ELR (cell line): ENCODE measurements around the gene MAD1L1.
"Not testable (repeated sequence)": the region's sequence is repeated elsewhere in the genome, so short reads cannot be mapped to it uniquely, and the experiment has no call there.

Experiments used
- DNase-seq: peaks from one replicate; pipeline ENCODE4 v3.0.0-alpha.2; 2015; ENCODE audit warnings: low read depth

The MAD1L1 gene

DNA sequence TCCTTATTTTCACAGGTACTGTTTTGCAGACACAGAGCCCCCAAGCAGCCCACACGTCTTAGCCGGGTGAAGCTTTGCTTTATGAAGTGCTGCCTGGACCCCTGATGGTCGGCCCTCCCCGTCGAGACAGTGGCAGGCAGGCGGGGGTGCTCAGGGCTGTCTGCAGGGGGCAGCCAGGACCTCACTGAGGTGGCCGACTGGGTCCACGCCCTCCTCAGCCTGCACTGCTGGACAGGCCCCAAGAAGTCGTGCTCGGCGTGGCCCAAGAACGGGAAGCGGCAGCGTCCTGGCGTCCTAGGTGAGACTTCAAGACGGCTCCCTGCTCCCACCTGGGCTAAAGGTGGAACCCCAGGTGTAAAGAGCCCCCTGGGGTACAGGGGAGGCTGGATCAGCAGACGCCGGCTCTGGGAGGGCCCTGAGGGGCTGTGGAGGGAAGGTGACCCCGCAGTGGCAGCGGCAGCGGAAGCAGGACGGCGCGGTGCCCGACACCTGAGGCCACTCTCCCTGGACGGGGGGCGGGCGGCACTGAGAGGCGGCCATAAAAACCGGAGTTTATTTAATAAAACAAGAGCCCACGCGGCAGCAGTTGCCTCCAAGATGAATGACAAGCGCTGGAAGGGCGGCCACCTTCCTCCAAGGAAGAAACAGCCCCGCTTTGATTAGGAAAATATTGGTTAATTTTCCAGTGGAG is 383.2 kb downstream of the MAD1L1 start:
- no peak for DNase-seq

DNA sequence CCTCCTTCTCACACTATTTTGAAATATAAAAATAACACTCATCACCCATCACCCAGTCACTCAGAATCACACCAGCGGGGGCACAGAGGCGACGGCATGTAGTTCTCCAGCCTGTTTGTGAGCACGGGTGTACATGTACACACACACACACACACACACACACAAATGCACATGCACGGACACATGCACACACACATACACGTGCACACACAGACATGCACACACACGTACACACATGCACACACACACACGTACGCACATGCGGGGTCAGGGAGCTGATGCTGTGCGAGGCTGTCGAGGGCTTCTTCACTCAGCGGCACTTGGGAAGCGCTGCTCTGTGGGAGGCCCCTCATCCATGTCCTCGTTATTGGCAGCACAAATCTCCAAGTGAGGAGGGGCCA is 383.8 kb downstream of the MAD1L1 start:
- DNase-seq, result no peak

DNA sequence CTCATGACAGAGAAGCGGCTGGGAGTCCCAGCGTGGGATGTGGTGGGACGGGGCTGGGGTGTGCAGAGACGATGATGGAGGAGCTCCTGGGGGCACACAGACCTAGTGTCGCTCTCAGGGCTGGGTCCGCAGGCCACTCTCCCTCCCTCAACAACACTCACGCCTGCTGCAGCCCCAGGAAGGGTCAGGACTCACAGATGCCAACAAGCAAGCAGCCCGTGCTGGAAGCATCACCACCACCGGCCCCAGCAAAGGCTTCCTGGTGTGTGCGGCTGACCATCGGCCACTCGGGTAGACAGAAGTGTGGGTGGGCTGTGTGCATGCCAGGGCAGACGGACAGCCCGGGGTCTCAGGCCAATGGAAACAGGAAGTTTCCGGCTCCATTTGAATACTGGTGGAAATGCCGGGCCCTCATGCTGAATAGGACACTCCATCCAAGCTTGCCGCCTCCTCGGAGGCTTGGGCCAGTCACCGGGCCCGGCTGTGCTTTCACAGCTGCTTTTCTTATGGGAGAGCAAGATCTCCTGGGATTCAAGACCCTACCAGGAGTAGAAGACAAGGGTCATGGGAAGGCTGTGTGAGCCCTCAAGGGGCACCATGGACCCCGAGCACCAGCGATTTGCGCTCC is 384.6 kb downstream of the MAD1L1 start:
- DNase-seq, result no peak

DNA sequence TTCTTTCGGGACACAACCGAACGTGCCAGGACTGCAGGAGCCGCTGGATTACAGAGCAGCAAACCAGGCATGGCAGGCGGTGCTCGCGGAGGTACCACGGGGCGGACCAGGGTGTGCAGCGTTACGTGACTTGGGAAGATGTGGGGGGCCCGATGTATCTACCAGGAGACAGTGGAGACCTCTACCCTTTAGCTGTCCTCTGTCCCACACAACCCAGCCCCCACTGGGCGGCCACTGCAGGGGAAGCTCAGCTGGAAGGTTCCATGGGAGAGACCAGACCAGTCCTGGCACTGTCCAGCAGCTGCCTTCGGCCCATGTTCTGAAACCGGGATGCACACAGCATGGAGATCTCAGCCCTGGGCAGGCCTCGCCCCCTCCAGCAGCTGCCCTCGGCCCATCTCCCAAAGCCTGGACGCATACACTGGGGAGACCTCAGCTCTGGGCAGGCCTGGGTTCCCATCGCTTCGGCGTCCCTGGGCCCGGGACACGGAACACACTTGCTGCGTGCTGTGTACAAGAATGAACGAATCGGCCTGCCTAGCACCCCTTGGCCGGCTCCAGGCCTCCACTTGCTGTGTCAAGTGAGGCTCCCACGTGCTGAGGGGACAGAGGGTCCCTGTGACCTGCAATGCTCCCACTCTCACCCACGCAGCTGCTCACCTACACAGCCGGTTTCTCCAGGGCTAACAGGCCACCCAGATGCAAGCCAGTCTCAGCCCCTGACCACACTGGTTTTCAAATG is 385.3 kb downstream of the MAD1L1 start:
- no peak for DNase-seq

DNA sequence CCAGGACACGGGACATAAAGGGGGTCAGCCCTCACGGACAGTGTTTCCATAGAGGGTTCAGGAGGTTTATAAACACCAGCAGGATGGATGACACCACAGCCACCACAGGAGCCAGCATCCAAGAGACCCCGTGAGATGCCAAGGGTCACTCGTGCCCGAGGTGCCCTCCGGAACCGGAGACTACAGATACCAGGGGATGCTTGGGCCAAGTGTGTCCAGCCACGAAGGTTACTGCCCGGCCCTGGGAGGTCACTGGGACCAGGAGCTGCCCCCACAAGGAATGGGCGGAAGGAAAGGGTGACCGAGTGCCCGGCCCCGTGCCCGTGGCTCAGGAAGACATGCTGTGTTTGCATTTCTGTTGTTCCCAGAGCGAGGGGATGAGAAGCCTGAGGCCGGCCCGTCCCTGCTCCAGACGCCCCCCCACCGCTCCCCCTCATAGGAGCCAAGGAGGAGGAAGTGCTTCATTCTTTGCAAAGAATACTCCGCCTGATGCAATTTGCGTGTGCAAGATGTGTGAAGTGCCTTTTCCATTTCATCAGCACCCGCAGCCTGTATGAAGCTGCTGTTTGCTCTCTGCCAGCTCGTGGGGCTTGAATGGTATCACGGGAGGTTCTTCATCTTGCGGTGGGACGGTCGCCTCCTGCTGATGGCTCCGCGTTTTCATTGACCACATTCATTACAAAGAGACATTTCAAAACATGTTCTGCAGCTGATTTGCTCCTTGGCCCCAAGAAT is 386.2 kb downstream of the MAD1L1 start:
- no peak for DNase-seq

DNA sequence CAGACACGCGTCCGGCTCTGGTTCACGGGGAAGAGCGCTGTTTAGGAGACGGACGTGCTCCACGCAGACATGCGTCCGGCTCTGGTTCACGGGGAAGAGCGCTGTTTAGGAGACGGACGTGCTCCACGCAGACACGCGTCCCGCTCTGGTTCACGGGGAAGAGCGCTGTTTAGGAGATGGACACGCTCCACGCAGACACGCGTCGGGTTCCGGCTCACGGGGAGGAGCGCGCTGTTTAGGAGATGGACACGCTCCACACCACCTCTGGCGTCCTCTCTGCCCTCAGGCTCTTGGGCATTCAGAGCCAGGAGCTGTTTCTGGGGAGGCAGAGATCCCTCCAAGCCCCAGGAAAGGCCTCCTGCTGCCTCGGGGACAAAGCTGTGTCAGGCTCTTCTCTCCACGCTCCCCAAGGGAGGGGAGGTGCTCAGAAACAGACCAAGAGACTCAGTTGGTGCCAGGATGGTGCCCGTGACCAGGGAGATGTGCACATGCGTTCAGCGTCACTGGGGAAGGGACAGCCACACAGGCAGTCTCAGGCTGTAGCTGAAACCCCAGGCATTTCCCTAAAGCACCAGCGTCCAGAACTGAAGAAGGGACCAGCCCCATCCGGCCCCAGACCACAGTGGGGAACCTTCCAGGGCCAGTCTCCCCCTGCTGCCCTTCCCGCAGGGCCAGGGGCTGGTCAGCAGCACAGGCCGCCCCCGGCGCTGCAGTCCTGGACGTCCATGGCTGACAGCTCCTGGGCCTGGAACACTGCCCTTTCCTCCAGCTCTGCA is 387.0 kb downstream of the MAD1L1 start:
- DNase-seq, result no peak

DNA sequence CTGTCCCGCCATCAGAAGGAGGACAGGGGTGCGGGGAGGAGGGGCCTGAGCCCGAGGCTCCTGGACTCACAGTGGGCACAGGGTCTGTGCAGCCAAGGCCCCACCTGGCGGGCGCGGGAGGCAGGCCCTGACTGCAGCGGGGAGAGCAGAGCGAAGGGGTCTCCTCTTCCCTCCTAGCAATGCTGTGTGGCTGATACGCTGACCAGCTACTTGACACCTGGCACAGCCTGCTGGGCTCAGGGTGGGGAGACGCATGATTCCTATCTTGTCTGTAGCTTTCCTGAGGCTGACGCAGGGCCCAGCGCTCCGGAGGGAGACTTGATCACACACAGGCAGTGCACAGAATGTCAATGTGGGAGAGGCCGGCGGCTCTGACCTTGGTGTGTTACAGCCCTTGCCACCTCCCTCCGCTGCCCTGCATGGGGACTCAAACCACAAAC is 387.8 kb downstream of the MAD1L1 start:
- DNase-seq, result no peak

DNA sequence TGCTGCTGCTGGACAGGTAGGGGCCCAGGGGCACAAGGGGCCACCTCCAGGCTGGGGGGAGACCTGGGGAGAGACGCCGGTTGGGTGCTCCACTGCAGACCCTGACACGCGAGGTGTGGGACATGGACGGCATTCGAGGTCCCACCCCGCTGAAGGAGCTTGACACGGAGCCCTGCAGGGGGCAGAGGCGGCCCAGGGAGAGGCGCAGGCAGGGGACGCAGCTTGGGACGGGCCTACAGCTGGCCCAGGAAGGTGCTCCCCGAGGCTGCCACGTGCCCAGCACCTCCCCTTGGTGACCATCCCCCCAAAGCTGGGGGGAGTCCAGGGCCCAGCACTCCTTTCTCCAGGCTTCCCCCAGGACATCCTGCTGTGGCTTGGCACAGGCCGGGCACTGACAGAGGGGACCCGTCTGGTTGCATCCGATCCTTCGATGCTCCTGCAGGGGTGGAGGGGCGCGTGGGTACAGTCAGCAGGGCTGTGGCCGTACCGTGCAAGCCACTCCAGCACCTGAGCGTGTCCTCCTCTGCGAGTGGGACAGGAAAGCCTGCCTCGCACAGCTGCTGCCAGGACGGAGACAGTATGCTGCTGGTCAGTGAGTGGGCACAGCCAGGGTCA is 388.3 kb downstream of the MAD1L1 start:
- no peak for DNase-seq

DNA sequence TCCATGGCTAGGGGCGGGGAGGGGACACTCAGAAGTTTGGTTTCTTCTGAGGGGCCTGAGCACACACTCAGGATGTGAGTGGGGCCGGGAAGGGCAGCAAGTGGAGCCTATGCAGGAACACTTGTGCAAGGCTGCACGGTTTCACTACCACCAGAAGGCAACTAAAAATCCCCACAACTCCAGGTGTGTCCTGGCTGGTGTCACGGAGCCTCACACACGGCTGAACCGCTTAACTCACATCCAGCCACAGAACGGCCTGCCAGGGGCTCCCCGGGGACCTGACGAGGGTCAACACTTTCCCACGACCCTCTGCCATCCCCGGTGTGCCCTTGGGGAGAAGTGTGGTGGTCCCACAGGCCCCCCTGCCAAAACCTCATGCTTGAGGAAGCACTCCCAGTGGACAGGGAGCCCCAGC is 388.8 kb downstream of the MAD1L1 start:
- DNase-seq, result no peak

DNA sequence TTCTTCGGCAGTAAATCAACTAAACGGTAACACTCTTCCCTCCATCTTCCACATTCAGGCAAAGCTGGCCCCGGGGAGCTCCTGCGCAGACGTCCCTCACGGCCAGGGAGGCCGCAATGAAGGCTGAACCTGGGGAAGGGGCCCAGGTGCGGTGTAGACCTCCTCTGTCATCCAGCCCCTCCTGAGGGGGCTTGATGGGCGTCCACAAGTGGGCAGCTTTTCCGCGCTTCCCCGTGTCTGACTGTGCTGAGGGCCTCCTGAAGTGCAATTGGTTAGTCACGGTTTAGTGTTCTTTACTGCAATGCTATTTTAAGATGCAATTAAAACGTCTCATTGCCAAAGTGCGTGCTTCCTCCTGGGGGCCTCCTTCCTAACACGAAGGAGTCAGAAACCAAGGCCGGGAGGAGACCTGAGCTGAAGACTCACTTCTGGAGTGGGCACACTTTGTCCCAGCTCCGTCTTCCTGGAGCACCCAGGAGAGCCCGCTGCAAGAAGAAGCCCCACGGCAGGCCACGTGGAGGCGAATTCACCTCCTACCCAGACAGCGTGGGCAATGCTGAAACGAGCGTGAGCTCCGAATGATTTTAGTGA is 389.4 kb downstream of the MAD1L1 start:
- peak; percentile 67 for DNase-seq

DNA sequence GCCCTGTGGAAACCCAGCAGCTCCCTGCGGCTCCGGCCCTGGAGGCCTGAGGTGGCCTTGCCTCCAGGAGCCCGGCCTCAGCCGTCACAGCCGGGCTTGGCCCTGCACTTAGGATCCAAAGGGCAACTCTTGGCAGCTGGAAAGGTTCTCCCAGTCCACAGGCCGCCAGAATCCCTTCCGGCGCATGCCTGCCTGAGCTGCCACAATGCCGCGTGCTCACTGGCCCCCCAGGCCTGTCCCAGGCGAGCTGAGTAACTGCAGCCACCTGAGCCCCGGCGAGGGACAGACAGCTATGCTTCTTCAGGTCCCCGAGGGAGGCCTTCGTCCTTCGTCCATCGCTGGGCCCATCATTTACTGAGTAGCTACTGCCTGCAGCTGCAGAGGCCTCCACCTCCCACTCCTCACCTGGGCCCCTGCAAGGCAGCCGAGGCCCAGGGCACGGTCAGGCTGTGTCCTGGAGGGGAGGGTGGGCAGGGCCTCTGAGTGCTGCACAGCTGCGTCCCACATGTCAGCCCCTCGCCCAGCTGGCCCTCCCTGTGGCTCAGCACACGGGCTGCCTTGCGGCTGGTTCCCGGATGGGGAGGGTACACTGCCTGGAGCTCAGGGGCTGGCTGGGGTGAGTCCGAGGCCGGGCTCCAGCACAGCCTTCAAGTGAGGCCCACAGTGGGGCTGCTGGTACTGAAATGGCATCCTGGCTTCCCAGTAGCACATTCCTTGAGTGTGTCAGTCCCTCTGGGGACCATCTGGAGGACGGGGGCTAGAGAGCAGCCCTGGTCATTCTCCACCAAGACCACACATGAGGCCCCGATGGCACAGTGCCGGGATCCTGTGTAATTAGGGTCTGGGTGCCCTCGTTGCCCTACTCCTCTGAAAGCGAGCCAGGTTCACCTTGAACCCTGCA is 390.2 kb downstream of the MAD1L1 start:
- no peak for DNase-seq

DNA sequence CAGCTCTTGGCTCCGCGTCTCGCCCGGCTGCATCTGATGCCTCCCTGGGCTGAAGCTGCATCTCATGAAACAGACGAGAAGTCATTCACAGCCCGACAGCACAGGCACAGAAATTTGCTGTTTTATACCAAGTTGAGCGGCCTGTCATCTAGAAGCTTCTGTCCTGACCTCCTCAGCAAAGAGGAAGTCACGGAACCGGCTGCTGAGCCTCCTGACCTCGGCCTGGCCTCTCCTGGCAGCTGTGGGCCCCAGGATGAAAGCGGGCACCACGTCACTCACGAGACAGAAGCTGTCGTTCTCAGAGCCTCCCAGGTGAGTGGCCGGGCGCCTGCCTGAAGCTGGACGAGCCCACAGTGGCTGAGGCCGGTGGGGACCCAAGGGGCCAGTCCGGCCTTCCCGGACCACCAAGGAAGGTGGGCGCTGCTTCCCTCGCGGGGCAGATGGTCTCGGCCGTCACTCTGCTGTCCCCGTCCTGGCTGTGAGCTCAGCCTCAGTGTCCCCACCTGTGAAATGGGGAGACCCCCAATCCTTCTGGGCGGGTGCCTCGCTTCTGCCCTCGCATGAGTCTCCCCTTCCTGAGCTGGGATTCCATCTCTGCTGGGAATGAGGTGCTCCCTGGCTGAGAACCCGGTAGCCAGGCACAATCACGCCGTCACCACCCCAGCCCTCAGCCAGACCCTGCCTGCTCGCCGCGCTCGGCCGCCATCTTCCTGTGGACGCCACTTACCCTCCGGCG is 391.3 kb downstream of the MAD1L1 start:
- not testable (repeated sequence) for DNase-seq

DNA sequence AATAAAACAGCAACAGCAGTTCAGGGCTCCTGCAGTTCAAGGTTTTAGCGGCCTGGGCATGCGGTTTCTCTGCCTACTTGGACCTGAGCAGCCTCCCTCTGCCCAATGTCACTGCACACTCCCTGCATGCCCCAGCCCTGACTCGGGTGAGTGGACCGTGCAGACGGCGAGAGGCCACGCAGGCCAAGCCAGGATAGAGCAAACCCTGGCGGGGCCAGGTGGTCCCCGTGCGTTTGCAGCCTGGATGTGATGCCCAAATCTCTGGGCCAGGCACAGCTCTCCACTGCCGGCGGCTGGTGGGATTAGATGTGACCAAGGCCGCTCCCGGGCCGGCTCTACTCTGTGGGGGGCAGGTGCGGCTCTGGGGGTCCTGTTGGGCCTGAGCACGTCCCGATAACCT is 392.0 kb downstream of the MAD1L1 start:
- not testable (repeated sequence) for DNase-seq

DNA sequence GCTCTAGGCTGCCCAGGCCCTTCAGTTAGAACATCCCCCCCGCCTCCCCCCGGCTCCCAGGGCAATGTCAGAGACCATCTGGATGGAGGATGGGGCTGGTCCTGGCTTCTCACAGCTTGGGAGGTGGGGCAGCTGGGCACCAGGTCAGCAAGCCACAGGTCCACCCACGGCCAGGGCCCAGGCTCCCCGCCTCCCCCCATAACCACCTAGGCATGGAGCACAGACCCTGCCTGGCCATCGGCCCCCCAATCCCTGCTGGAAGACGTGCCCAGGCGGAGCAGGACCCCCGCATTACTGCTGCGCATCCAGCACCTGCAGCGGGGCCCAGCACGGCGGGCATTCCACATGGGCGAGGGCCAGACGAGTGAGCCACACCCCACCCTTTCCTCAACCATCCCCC is 393.0 kb downstream of the MAD1L1 start:
- no peak for DNase-seq

DNA sequence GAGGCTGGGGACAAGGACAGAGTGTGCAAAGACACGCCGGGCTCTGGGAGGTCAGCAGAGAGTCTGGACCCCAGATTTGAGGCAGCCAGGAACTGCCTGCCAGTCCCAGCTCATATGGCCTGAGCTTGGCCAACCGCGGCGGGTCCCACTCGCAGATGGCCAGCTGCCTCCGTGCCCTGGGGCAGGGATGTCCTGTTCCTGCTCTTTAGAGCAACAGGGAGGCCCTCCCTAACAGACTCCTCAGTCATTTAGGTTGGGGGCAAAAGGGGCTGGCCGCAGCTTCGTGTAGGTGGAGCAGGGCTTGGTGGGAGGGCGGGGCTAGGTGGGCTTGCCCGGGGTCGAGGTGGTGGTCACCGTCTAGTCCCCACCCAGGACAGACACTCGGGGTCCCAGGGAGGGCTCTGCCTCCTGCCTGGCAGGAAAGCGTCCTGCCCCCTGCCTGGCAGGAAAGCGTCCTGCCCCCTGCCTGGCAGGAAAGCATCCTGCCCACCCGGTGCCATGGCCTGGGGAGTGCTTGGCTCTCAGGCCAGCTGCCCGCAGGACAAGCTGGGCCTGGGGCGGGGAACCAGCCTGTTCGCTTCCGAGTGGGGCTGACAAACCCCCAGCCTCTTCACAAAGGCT is 393.7 kb downstream of the MAD1L1 start:
- not testable (repeated sequence) for DNase-seq

DNA sequence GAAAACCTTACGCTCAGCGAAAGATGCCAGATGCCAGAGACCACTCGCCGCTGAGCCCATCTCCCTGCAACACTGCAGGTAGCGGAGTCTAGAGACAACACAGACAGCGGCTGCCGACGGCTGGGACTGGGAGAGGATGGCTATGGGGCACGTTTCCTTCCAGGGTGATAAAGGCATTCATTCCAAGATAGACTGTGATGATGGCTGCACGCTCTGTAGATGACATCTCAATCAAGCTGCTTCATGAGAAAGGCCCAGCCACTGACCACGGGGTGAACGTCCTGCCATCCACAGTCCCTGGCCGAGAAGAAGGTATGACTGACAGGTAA is 394.2 kb downstream of the MAD1L1 start:
- DNase-seq, result not testable (repeated sequence)

DNA sequence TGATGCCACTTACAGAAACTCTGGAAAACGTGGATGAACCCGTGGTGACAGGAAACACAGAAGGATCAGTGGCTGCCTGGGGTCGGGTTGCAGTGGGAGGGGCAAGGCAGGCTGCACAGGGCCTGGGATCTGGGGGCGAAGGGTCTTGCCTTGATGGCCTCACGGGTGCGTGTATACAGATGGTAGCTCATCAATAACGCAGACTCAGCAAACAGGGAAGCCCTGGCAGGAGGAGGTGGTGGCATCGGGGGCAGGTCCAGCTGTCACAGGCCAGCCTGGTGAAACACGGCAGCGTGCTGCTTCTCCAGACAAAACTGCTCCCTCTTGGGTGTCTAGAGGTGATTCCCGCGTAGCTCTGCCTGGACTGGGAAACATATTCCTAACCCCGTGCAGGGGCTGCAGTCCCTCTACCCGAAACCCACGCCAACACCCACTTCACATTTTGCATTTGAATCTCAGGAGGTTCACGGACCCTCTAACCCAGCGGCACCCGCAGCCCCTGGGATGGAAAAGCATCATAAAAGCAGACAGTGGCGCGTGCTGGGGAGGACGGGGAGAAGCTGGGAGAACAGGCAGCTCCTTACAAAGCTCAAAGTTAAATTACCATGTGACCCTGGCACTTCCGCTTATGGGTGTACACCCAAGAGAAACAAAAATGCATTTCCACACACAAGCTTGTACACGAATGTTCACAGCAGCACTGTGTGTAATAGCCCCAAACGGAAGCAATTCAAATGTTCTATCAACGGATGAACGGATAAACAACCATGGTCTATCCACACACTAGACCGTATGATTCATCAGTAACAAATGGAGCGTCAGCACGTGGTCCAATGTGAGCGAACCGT is 394.8 kb downstream of the MAD1L1 start:
- DNase-seq, result peak; percentile 83
